ENCODE results near the gene TMEM184A.

The TMEM184A gene

DNA sequence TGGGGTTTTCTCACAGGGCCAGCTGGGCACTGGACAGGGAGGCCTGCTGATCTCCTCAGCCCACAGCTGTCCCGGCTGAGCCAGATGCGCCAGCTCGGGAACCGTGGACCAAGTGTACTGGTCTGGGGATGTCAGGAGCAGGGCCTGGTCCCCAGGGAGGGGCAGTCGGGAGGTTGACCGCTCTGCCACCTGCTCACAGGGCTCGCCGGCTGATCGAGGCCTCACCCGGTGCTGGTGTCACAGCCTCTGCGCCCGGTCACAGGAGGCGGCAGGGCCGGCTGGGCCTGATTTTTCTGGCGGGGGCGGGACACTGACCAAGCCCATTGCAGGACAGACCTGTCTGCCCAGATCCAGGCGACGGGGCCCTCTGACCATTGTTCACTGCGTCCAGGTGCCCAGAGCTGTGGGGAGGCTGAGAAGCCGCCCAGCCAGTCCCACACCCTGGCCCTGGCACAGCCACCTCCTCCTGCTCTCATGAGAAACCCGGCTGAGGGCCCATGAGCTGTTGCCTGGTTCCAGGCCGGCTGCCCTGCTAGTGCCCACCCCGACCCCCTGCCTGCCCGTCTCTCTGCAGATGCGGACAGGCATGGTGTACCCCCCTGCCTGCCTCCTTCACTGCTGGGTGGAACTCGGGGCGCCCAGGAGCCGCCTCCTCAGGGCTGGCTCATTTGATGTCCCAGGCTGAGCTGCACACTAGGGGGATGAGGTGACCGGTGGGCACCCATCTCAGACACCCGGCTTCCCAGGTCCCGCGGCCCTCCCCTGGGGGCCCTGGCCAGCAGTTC, 3.0 kb upstream of the TMEM184A start:
- Histone ChIP-seq H3K36me3 (ENCODE audit: insufficient read depth, low read length) (no peaks in the 10 kb centered on the region), H3K27me3 (ENCODE audit: insufficient read depth, low read length) (no peaks in the 10 kb centered on the region), H3K4me3 (ENCODE audit: low read depth, low read length) (no peak overlapping the region), H3K79me2 (ENCODE audit: control insufficient read depth, insufficient read depth, low read length, unreplicated experiment) (no peaks in the 10 kb centered on the region), H3K4me1 (ENCODE audit: control insufficient read depth, insufficient read depth, low read length, unreplicated experiment) (peaks cover 12% of the 10 kb centered on the region), H2AFZ (ENCODE audit: low read length, unreplicated experiment) (no peak overlapping the region), H3K27ac (ENCODE audit: low read depth, low read length) (no peak overlapping the region)

DNA sequence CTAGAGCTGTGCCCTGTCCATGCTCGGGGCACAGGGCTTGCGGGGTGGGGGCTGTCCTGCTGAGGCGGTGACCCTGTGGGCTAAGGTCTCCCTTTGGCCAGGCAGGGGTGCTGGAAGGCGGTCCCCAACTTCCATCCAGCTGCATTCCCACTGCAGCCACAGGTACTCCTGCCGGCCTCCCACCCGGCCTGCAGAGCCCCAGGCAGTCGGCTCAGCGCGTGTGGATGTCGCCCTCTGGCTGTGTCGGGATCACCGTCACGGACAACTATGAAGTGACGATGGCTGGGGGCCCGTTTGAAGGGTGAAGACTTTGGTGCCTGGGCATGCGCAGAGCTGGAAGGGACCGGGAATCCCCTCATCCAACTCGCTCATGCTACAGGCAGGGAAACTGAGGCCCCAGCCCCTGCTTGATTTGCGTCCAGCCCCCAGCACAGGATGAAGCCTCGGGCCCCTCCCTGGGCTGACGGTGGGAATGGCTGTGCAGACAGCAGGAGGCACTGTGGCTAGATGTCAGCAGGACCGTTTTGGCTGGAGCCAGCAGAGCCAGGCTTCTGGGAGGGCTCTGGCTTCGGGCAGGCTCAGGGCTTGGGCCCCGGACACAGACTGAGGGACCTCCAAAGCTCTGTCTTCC, 2.3 kb upstream of the TMEM184A start:
- H3K36me3 ChIP-seq (ENCODE audit: insufficient read depth, low read length) = no peaks in the 10 kb centered on the region
- H3K4me1 ChIP-seq (ENCODE audit: control insufficient read depth, insufficient read depth, low read length, unreplicated experiment) = peaks cover 12% of the 10 kb centered on the region
- H3K4me3 ChIP-seq (ENCODE audit: low read depth, low read length) = no peak overlapping the region
- no peaks in the 10 kb centered on the region for H3K79me2 ChIP-seq (ENCODE audit: control insufficient read depth, insufficient read depth, low read length, unreplicated experiment)
- H3K27ac ChIP-seq (ENCODE audit: low read depth, low read length) = no peak overlapping the region
- H2AFZ ChIP-seq (ENCODE audit: low read length, unreplicated experiment) = no peak overlapping the region
- no peaks in the 10 kb centered on the region for H3K27me3 ChIP-seq (ENCODE audit: insufficient read depth, low read length)

DNA sequence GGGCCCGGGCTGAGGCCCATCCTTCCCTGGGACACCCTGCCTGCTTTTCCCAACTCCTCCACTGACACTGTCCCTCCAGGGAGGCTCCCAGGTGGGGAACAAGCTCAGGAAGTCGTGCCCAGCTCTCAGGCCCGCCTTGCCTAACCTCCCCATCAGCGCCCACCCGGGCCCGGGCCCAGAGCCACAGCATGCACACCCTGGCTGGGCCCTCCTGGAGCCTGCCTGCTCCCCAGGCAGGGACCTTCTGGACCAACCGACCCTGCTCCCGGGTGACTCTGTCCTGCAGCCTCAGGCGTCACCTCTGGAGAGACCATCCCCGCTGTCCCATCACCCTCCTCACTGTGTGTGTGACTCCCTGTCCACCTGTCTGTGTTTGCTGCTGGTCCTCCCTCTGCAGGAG, 1.8 kb upstream of the TMEM184A start:
- Histone ChIP-seq H3K27me3 (ENCODE audit: insufficient read depth, low read length) (no peaks in the 10 kb centered on the region), H3K27ac (ENCODE audit: low read depth, low read length) (no peak overlapping the region), H3K36me3 (ENCODE audit: insufficient read depth, low read length) (no peaks in the 10 kb centered on the region), H2AFZ (ENCODE audit: low read length, unreplicated experiment) (no peak overlapping the region), H3K4me3 (ENCODE audit: low read depth, low read length) (no peak overlapping the region), H3K4me1 (ENCODE audit: control insufficient read depth, insufficient read depth, low read length, unreplicated experiment) (peaks cover 12% of the 10 kb centered on the region), H3K79me2 (ENCODE audit: control insufficient read depth, insufficient read depth, low read length, unreplicated experiment) (no peaks in the 10 kb centered on the region)

DNA sequence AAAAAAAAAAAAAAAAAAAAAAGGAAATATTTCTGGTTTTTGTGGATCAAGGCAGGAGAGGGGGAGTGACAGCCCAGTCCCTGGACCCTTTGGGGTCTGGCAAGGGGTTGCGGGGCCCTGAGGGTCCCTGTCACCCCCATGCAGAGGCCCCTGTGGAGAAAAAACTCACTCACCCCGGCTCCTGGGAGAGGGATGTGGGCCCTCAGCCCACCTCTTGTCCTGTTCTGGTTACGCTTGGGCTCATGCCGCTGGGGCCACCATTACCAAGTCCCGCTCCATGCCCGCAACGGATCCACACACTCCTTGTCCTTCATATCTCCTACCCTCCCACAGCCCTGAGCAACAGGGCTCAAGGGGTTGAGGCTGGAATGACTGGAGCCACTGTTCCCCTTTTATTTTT, 1.0 kb upstream of the TMEM184A start:
- Histone ChIP-seq H2AFZ (ENCODE audit: low read length, unreplicated experiment) (no peak overlapping the region), H3K27ac (ENCODE audit: low read depth, low read length) (no peak overlapping the region), H3K36me3 (ENCODE audit: insufficient read depth, low read length) (no peaks in the 10 kb centered on the region), H3K27me3 (ENCODE audit: insufficient read depth, low read length) (no peaks in the 10 kb centered on the region), H3K4me1 (ENCODE audit: control insufficient read depth, insufficient read depth, low read length, unreplicated experiment) (peaks cover 12% of the 10 kb centered on the region), H3K79me2 (ENCODE audit: control insufficient read depth, insufficient read depth, low read length, unreplicated experiment) (no peaks in the 10 kb centered on the region), H3K4me3 (ENCODE audit: low read depth, low read length) (no peak overlapping the region)

DNA sequence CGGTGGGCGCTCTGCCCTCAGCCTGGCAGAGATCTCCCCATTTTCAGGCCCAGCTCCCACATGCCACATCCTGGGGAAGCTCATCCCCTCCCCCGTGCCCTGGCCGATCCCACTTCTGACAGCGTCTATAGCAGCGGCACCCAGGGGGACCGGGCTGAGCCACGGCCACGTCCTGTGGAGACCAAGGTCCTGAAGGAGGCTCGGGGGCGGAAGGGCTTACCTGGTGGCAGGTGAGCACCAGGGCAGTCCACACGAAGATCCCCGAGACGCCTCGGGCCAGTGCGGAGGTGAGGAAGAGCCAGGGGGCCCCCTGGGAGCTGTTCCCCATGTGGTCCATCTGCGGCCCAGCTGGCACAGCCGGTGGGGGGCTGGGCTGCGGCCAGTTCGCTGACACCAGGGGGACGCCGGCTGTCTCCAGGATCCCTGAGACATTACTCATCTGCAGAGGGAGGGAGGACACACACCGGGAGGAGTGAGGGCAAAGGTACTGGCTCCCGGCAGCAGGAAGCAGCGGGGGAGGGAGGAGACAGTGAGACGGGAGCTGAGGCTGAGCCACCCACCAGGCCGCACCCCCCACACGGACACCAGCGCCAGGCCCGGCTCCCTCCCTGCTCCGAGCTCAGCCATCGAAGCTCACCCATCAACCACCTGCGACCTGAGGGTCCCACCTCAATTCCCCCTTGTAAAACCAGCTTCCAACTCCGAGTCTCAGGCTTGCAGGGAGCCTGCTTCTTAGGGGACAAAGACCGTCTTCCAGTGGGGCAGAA, 776 bp downstream of the TMEM184A start:
- Histone ChIP-seq H2AFZ (ENCODE audit: low read length, unreplicated experiment) (no peak overlapping the region), H3K4me3 (ENCODE audit: low read depth, low read length) (0 out of 2 replicates have a peak overlapping the region, but pooled peaks have one; percentile 0), H3K27me3 (ENCODE audit: insufficient read depth, low read length) (no peaks in the 10 kb centered on the region), H3K4me1 (ENCODE audit: control insufficient read depth, insufficient read depth, low read length, unreplicated experiment) (peaks cover 12% of the 10 kb centered on the region), H3K36me3 (ENCODE audit: insufficient read depth, low read length) (no peaks in the 10 kb centered on the region), H3K27ac (ENCODE audit: low read depth, low read length) (no peak overlapping the region), H3K79me2 (ENCODE audit: control insufficient read depth, insufficient read depth, low read length, unreplicated experiment) (no peaks in the 10 kb centered on the region)

DNA sequence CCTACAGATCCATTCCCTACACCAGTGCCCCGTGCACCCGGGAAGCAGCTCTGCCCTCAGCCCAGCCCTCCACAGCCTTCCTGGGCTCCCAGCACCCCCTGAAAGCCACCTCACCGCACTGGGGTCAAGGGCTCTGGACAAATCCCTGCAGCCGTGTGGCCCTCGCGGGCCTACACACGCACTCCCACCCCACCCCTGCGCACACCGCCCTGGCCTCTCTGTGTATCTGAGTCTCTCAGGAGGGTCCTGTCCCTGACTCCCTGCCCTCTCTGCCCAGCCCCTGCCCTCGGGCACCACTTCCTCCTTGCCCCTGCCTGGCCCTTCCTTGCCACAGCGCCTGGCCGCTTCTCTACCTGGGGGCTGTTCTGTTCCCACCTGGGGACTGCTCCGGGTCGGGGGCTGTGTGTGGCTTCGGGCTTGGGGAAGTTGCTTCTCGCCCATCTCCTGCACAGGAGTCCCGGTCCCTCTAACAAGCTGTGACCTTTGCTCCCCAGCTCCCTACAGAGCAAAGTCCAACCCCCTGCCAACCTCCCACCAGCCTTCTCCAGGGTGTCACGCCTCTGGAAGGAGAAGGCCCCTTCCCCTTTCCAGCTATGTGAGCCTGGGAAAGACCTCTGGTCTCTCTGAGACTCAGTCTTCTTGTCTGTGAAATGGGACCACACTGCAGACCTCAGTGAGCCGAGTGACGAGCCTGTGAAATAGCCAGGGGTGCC, 1.5 kb downstream of the TMEM184A start:
- peaks cover 12% of the 10 kb centered on the region for H3K4me1 ChIP-seq (ENCODE audit: control insufficient read depth, insufficient read depth, low read length, unreplicated experiment)
- H3K36me3 ChIP-seq (ENCODE audit: insufficient read depth, low read length) = no peaks in the 10 kb centered on the region
- no peak overlapping the region for H3K4me3 ChIP-seq (ENCODE audit: low read depth, low read length)
- no peaks in the 10 kb centered on the region for H3K27me3 ChIP-seq (ENCODE audit: insufficient read depth, low read length)
- no peak overlapping the region for H3K27ac ChIP-seq (ENCODE audit: low read depth, low read length)
- H2AFZ ChIP-seq (ENCODE audit: low read length, unreplicated experiment) = no peak overlapping the region
- no peaks in the 10 kb centered on the region for H3K79me2 ChIP-seq (ENCODE audit: control insufficient read depth, insufficient read depth, low read length, unreplicated experiment)

DNA sequence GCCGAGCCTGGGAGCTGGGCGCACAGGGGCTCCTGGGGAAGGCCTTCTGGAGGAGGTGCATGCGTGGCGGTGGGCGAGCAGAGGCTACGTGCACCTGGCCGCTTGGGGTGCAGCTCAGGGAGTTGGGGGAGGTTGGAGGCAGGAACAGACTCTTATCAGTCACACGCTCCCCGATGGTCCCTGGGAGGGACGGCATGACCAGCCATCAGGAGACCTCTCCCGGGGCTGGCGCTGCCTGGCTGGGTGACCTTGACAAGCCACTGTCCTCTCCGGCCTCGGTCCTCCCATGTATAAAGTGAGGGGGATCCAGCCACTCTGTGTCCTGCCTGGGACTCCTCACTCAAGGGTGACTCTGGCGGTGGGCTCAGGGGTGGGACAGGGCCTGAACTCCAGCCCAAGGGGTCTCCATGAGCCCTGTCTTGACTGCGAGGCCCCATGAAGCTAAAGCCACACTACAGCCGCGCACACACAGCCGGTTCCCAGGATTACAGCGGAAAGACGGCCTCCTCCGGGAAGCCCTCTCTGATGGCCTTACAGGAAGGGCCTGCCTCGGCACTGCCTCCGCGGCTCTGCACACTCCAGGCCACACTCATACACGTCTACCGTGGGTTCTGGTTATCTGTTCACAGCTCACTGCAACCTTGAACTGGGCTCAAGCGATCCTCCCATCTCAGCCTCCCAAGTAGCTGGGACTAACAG, 2.3 kb downstream of the TMEM184A start:
- Histone ChIP-seq H3K27ac (ENCODE audit: low read depth, low read length) (no peak overlapping the region), H3K4me1 (ENCODE audit: control insufficient read depth, insufficient read depth, low read length, unreplicated experiment) (peaks cover 12% of the 10 kb centered on the region), H3K27me3 (ENCODE audit: insufficient read depth, low read length) (no peaks in the 10 kb centered on the region), H2AFZ (ENCODE audit: low read length, unreplicated experiment) (no peak overlapping the region), H3K36me3 (ENCODE audit: insufficient read depth, low read length) (no peaks in the 10 kb centered on the region), H3K4me3 (ENCODE audit: low read depth, low read length) (no peak overlapping the region), H3K79me2 (ENCODE audit: control insufficient read depth, insufficient read depth, low read length, unreplicated experiment) (no peaks in the 10 kb centered on the region)

DNA sequence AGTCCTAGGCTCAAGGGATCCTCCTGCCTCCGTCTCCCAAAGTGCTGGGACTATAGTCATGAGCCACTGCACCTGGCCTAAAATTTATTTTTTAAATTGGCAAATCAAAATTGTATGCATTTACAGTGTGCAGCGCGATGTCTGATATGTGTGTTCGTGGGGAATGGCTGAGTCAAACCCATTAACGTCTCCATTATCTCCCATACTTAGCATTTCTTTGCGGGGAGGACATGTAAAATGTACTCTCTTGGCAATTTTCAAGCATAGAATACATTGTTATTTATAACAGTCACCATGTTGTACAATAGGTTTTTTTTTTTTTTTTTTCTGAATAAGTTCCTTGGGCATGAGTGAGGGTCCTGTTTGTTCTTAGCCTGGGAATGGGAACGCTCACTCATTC, 3.8 kb downstream of the TMEM184A start:
- Histone ChIP-seq H3K27ac (ENCODE audit: low read depth, low read length) (no peak overlapping the region), H2AFZ (ENCODE audit: low read length, unreplicated experiment) (no peak overlapping the region), H3K36me3 (ENCODE audit: insufficient read depth, low read length) (no peaks in the 10 kb centered on the region), H3K27me3 (ENCODE audit: insufficient read depth, low read length) (no peaks in the 10 kb centered on the region), H3K4me1 (ENCODE audit: control insufficient read depth, insufficient read depth, low read length, unreplicated experiment) (peaks cover 12% of the 10 kb centered on the region), H3K4me3 (ENCODE audit: low read depth, low read length) (no peak overlapping the region), H3K79me2 (ENCODE audit: control insufficient read depth, insufficient read depth, low read length, unreplicated experiment) (no peaks in the 10 kb centered on the region)

DNA sequence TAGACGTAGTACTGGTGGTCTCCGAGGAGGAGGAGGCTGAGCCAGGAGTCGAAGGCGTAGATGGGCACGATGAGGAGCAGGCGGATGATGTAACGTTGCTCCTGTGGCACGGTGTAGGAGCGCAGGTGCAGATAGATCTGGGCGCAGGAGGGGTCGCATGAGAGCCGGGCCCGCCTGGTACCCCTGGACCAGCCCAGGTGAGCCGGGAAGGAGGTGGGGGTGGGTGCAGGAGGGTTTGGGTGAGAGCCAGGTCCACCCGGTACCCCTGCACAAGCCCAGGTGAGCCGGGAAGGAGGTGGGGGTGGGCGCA, 5.2 kb downstream of the TMEM184A start:
- Histone ChIP-seq H3K4me1 (ENCODE audit: control insufficient read depth, insufficient read depth, low read length, unreplicated experiment) (peaks cover 9% of the 10 kb centered on the region), H3K36me3 (ENCODE audit: insufficient read depth, low read length) (no peaks in the 10 kb centered on the region), H2AFZ (ENCODE audit: low read length, unreplicated experiment) (no peak overlapping the region), H3K79me2 (ENCODE audit: control insufficient read depth, insufficient read depth, low read length, unreplicated experiment) (no peaks in the 10 kb centered on the region), H3K27ac (ENCODE audit: low read depth, low read length) (no peak overlapping the region), H3K4me3 (ENCODE audit: low read depth, low read length) (no peak overlapping the region), H3K27me3 (ENCODE audit: insufficient read depth, low read length) (no peaks in the 10 kb centered on the region)

All from ACC112 (cell line).